ENCODE results near the gene NNAT. TPM values are rescaled to one million over a fixed set of nuclear protein-coding genes. Genes with fewer than 3 reads are reported as not detected.
A peak's percentile ranks its signal among the peaks of the same experiment; 100 is the strongest.

NNAT gene
- total RNA-seq, 2 experiments from 2014 or later: 0.23 to 0.36 TPM

GRCh38 chr20:37492096-37492625, 28.9 kb upstream of the NNAT start:
- Mint-ChIP-seq H3K4me1 (no peaks in the 10 kb centered on the region), H3K36me3 (peaks cover 2% of the 10 kb centered on the region), H3K27me3 (no peaks in the 10 kb centered on the region), H3K9me3 (no peaks in the 10 kb centered on the region), H3K27ac (no peak overlapping the region), H3K4me3 (no peak overlapping the region)
- DNase-seq: no peak

DNA sequence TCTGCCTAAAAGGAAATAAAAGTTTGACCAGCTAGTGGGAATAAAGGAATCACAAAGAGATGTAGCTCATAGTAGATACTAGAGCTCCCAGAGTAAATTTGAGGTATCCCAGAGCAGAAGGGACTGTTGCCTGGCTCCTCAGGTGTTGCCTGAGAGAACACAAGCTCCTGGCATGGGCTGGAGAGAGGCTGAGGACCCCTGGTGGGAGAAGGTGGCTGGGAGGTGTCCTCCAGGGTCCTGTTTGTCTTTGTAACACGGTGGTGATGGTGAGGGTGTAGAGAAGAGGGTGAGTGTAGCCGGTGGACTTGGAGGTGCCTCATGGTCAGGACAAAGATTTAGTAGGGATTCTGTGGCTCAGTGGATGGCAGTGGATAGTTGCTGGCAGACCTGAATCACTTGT, 28.1 kb upstream of the NNAT start:
- no peaks in the 10 kb centered on the region for H3K9me3 Mint-ChIP-seq
- no peak overlapping the region for H3K4me3 Mint-ChIP-seq
- H3K27ac Mint-ChIP-seq: no peak overlapping the region
- DNase-seq: no peak
- H3K4me1 Mint-ChIP-seq: no peaks in the 10 kb centered on the region
- H3K27me3 Mint-ChIP-seq: no peaks in the 10 kb centered on the region
- H3K36me3 Mint-ChIP-seq: peaks cover 2% of the 10 kb centered on the region

DNA sequence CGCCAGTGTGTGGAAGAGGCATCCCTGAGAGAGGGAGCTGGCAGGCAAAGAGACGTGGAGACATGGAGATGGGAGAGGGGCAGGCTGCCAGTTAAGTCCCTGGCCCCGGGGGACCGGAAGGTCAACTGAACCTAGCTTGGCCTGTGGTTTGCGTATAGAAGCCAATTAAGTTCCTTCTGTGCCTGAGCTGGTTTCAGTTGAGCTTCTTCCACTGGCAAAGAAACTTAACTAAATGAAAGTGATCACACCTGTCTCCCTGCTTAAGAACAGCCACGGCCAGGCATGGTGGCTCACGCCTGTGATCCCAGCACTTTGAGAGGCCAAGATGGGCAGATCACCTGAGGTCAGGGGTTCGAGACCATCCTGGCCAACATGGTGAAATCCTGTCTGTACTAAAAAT, 26.7 kb upstream of the NNAT start:
- no peak for DNase-seq
- Mint-ChIP-seq H3K9me3 (no peaks in the 10 kb centered on the region), H3K4me1 (no peaks in the 10 kb centered on the region), H3K4me3 (no peak overlapping the region), H3K27me3 (no peaks in the 10 kb centered on the region), H3K27ac (peak overlapping the region; percentile 27), H3K36me3 (peaks cover 2% of the 10 kb centered on the region)

DNA sequence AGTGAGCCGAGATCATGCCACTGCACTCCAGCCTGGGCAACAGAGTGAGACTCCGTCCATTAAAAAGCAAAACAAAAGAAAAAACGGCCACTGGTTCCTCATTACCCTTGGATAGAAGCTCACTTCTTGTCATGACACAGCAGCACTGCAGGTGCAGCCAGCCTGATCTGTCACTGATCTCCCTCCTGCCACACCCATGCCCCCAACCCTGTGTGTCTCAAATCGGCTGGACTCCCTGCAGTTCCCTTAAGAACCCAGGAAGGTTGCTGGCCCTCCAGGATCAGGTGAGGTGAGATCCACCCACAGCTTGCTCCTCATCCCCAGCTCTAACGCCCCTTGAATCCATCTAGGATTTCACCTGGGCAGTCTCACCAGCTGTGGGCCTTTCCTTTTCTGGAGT, 26.3 kb upstream of the NNAT start:
- H3K4me3 Mint-ChIP-seq: no peak overlapping the region
- H3K27me3 Mint-ChIP-seq: no peaks in the 10 kb centered on the region
- no peaks in the 10 kb centered on the region for H3K4me1 Mint-ChIP-seq
- H3K27ac Mint-ChIP-seq: no peak overlapping the region
- H3K36me3 Mint-ChIP-seq: peaks cover 2% of the 10 kb centered on the region
- no peaks in the 10 kb centered on the region for H3K9me3 Mint-ChIP-seq
- DNase-seq: no peak

GRCh38 chr20:37498066-37498665, 22.9 kb upstream of the NNAT start:
- Mint-ChIP-seq H3K4me1 (no peaks in the 10 kb centered on the region), H3K36me3 (no peaks in the 10 kb centered on the region), H3K4me3 (no peak overlapping the region)

GRCh38 chr20:37500311-37500710, 20.7 kb upstream of the NNAT start:
- Mint-ChIP-seq H3K4me3 (no peak overlapping the region), H3K27me3 (no peaks in the 10 kb centered on the region), H3K9me3 (no peaks in the 10 kb centered on the region), H3K27ac (no peak overlapping the region), H3K36me3 (no peaks in the 10 kb centered on the region), H3K4me1 (no peaks in the 10 kb centered on the region)
- no peak for DNase-seq

More at GRCh38 chr20:37498066-37498665, 22.9 kb upstream of the NNAT start:
- DNase-seq: no peak
- Mint-ChIP-seq H3K27me3 (no peaks in the 10 kb centered on the region), H3K9me3 (no peaks in the 10 kb centered on the region), H3K27ac (no peak overlapping the region)

DNA sequence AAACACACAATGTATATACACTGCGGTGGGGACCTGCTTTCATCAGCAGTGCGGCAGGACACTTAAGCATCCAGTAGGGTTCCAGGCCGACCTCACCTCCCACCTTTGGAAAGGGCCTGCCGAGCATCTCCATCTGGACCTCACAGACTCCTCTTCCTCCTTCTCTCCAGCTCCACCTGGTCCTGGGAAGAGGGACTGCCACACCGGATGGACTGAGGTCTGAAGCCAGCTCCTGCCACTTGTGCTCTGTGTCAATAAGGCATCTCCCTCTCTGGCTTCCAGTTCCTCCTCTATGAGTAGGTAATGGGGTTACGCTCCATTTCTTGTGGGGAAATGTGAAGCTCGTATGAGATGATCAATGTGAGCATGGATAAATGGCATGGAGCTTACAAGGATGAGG, 19.1 kb upstream of the NNAT start:
- Mint-ChIP-seq H3K27ac (no peak overlapping the region), H3K4me3 (no peak overlapping the region), H3K9me3 (no peaks in the 10 kb centered on the region), H3K27me3 (no peaks in the 10 kb centered on the region), H3K36me3 (no peaks in the 10 kb centered on the region), H3K4me1 (no peaks in the 10 kb centered on the region)
- no peak for DNase-seq

DNA sequence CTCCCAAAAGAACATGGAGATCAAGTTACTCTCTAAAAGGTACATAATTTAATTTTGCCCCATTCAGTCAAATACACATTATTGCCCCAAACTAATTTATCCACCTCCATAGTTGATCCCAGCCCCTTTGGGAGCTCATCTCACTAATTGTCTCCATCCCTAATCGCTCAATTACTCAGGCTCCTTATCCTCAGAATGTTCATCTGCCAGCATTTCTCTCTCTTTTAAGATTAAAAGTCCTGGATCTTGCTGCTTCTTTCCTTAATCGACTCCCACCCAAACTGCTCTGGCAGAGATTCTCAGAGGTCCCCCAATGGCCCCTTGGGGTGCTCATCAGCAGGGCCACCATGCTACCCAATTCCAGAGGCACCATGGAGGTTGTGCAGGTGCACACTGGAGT, 18.4 kb upstream of the NNAT start:
- Mint-ChIP-seq H3K27ac (no peak overlapping the region), H3K27me3 (no peaks in the 10 kb centered on the region), H3K4me3 (no peak overlapping the region), H3K9me3 (no peaks in the 10 kb centered on the region), H3K36me3 (no peaks in the 10 kb centered on the region), H3K4me1 (no peaks in the 10 kb centered on the region)
- no peak for DNase-seq

DNA sequence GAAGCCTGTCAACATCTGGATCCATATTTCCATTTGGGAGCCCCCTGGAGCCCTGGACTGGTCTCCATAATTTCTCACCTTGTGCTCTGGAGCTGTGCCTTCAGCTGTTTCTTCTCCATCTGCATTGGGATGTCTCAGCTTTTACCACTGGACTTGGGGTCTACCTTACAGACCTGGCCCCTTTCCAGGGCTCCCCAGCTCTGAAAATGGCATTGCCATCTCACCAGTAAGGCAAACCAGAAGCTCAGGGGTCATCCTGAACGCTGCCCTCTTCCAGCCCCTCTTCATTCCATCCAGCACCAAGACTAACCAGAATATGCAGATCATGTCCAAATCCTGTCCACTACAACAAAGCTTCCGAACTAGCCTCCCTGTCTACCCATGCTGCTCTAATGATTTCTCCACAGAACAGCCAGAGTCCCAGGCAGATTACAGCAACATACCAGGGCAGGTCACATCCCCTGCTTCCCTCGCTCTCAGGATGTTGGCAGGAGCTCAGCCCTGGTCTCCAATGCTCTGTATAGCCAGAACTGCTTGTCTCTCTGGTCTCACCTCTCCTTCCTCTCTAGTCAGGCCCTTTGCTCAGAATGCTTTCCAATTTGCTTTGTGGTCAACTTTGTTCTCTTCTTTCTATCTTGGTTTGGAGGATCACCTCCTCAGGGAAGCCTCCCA, 17.7 kb upstream of the NNAT start:
- H3K4me1 Mint-ChIP-seq: no peaks in the 10 kb centered on the region
- no peaks in the 10 kb centered on the region for H3K9me3 Mint-ChIP-seq
- H3K36me3 Mint-ChIP-seq: no peaks in the 10 kb centered on the region

DNA sequence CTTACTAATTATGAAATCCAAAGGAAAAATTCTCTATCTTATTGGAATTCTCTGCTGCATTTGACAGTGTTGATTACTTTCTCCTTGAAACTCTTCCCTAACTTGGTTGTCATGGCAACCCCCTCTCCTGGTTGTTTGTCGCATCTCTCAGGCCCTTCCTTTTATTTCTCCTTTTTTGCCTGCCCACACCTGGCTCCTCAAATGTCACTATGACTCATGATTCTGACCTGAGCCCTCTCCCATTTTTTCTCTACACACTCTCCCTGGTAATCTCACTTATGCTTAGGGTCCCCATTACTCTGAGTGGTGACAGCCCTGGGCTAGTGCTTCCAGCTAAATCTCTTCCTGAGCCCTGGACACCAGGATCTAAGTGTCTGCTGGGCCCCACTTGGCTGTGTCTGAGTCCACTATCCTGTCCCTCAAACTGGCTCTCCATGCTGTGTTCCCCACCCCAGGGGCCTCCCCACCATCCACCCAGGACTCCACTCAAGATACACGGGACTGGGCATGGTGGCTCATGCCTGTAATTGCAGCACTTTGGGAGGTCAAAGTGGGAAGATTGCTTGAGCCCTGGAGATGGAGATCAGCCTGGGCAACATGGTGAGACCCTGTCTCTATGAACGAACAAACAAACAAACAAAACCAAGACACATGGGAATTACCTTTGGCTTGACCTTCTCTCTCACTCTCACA, 16.5 kb upstream of the NNAT start:
- no peaks in the 10 kb centered on the region for H3K27me3 Mint-ChIP-seq
- no peaks in the 10 kb centered on the region for H3K4me1 Mint-ChIP-seq
- H3K27ac Mint-ChIP-seq: no peak overlapping the region

More for the DNA sequence above, 17.7 kb upstream of the NNAT start:
- Mint-ChIP-seq H3K27me3 (no peaks in the 10 kb centered on the region), H3K27ac (no peak overlapping the region), H3K4me3 (no peak overlapping the region)
- no peak for DNase-seq

DNA sequence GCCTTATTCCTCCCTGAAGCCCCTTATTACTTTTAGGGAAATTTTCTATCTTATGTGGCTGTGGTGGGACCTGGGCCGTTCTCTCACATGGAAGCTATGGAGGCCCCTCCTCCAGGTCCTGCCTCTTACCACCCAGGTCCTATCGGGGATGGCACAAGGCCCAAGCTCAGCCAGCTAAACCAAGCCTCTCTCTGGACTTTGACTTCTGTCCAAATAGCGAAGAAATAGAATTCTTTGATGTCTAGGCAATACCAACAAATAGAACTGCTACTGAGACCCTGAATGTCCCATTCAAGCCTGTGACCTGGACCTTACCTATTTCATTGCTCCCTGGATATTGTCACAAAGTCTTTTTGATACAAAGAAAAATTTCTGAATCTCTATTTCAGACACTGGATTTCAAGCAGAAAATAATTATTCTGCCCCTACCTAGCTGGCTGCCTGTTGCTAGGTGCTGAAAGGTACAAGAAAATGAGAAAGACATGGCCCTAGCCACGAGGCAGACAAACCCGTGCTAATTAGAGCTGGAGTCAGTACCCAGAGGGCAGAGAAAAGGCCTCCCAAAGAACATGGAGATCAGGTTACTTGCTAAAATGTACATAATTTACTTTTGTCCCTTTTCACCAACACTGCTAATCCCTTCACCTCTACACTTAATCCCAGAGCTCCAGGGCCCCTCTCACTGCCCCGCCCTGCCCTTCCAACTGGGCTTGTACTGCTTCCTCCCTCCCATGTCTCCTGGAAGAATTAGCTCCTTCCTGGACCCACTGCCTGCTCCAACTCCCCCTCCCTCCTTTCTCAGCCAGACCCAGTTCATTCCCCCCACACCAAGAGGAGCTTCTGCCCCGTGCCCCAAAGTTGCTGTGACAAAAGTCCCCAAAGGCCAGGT, 15.5 kb upstream of the NNAT start:
- H3K4me3 Mint-ChIP-seq: no peak overlapping the region
- no peaks in the 10 kb centered on the region for H3K27me3 Mint-ChIP-seq
- DNase-seq: no peak
- H3K9me3 Mint-ChIP-seq: no peaks in the 10 kb centered on the region
- H3K27ac Mint-ChIP-seq: no peak overlapping the region
- H3K4me1 Mint-ChIP-seq: no peaks in the 10 kb centered on the region
- H3K36me3 Mint-ChIP-seq: no peaks in the 10 kb centered on the region

More for the DNA sequence above, 16.5 kb upstream of the NNAT start:
- H3K4me3 Mint-ChIP-seq: no peak overlapping the region
- H3K9me3 Mint-ChIP-seq: no peaks in the 10 kb centered on the region
- no peak for DNase-seq
- H3K36me3 Mint-ChIP-seq: no peaks in the 10 kb centered on the region

- no peaks in the 10 kb centered on the region for H3K36me3 Mint-ChIP-seq
- no peak overlapping the region for H3K4me3 Mint-ChIP-seq
- H3K9me3 Mint-ChIP-seq: no peaks in the 10 kb centered on the region
- H3K4me1 Mint-ChIP-seq: no peaks in the 10 kb centered on the region
- no peak overlapping the region for H3K27ac Mint-ChIP-seq
- DNase-seq: no peak
- H3K27me3 Mint-ChIP-seq: no peaks in the 10 kb centered on the region
Observed at GRCh38 chr20:37506152-37506725, 14.8 kb upstream of the NNAT start.

DNA sequence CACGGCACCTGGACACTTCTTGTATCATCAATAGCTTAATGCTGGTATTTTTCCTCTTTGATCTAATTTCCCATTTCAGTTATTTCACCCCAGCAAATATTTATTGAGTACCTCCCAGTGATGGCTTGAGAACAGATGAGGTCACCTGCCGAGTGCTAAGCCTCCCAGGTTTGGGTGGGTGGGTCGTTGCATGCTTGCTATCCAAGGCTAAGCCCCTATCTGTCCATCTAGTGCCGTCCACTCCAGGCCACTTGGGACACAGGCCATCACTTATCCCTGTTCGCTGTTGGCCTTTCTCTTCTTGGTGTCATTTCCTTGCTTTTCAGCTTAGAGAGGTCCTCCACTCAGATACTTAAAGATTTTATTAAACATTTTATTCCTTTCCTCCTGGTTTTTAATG, 10.8 kb upstream of the NNAT start:
- no peak for DNase-seq
- Mint-ChIP-seq H3K27me3 (no peaks in the 10 kb centered on the region), H3K4me3 (no peak overlapping the region), H3K36me3 (peaks cover 6% of the 10 kb centered on the region), H3K9me3 (no peaks in the 10 kb centered on the region), H3K27ac (no peak overlapping the region), H3K4me1 (peaks cover 5% of the 10 kb centered on the region)

DNA sequence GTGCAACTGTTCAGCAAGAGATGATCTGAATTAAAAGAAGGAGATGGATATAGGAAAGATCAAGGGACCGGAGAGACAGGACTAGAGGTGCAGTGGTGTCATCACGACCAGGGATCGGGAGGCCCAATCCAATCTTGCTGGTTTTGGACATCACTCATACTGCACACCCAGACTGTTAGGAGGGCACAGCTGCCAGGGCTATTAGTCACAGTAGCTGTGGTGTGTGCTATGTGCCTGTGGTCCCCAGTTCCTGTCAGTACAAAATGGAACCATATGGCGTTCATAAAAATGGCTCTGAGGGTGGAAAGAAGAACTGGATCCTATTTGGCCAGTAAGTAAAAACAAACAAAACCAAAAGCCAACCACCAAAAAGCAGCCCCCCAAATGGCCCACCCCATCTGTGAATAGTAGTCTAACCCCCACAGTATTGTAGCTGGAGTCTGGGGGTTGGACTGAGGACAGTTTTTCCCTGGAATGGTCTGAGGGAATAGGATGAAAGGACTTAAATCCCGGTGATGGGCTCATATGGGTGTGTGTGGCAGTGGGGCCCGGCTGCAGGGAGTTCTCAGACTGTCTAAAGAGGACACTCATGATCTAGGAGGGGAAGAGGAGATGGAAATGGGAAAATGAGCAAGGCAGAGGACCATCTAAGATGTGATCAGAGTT, 9.3 kb upstream of the NNAT start:
- no peaks in the 10 kb centered on the region for H3K27me3 Mint-ChIP-seq
- peaks cover 9% of the 10 kb centered on the region for H3K4me1 Mint-ChIP-seq
- no peaks in the 10 kb centered on the region for H3K9me3 Mint-ChIP-seq
- H3K27ac Mint-ChIP-seq: no peak overlapping the region
- no peak overlapping the region for H3K4me3 Mint-ChIP-seq
- H3K36me3 Mint-ChIP-seq: peaks cover 6% of the 10 kb centered on the region
- no peak for DNase-seq
